Glomerular visceral epithelial cell (primary cell): ENCODE measurements around the gene GLIS1.
A peak's percentile ranks its signal among the peaks of the same experiment; 100 is the strongest.
"Not testable (repeated sequence)": the region's sequence is repeated elsewhere in the genome, so short reads cannot be mapped to it uniquely, and the experiment has no call there.

ENCODE experiments used
- DNase-seq: peaks from one replicate; pipeline ENCODE4 v3.0.0-alpha.2; 2016; ENCODE audit errors: extremely low spot score

Gene GLIS1

GRCh38 chr1:53654216-53655210, 84.5 kb downstream of the GLIS1 start:
- no peak for DNase-seq

GRCh38 chr1:53653631-53654030, 85.3 kb downstream of the GLIS1 start:
- no peak for DNase-seq

- DNase-seq: no peak
Observed at GRCh38 chr1:53653200-53653575, 85.8 kb downstream of the GLIS1 start.

GRCh38 chr1:53652441-53653199, 86.3 kb downstream of the GLIS1 start:
- DNase-seq: no peak

- no peak for DNase-seq
Observed at GRCh38 chr1:53651356-53651755, 87.6 kb downstream of the GLIS1 start.

- DNase-seq: no peak
Observed at GRCh38 chr1:53648516-53648915, 90.4 kb downstream of the GLIS1 start.

- DNase-seq: not testable (repeated sequence)
Observed at GRCh38 chr1:53647915-53648314, 91.0 kb downstream of the GLIS1 start.

- DNase-seq: no peak
Observed at GRCh38 chr1:53646732-53647131, 92.2 kb downstream of the GLIS1 start.

- DNase-seq: no peak
Observed at GRCh38 chr1:53645690-53646078, 93.3 kb downstream of the GLIS1 start.

GRCh38 chr1:53644909-53645689, 93.9 kb downstream of the GLIS1 start:
- no peak for DNase-seq

GRCh38 chr1:53644496-53644895, 94.5 kb downstream of the GLIS1 start:
- no peak for DNase-seq

GRCh38 chr1:53643881-53644390, 95.0 kb downstream of the GLIS1 start:
- DNase-seq: no peak

GRCh38 chr1:53643041-53643880, 95.7 kb downstream of the GLIS1 start:
- DNase-seq: no peak

GRCh38 chr1:53642607-53643006, 96.4 kb downstream of the GLIS1 start:
- DNase-seq: no peak

GRCh38 chr1:53642215-53642555, 96.8 kb downstream of the GLIS1 start:
- no peak for DNase-seq

GRCh38 chr1:53641481-53642214, 97.3 kb downstream of the GLIS1 start:
- no peak for DNase-seq

GRCh38 chr1:53640701-53641075, 98.3 kb downstream of the GLIS1 start:
- DNase-seq: no peak

GRCh38 chr1:53639996-53640700, 98.8 kb downstream of the GLIS1 start:
- no peak for DNase-seq

GRCh38 chr1:53639251-53639763, 99.7 kb downstream of the GLIS1 start:
- DNase-seq: peak; percentile 94
